ENCODE measurements around the gene GSN.

The GSN gene

DNA sequence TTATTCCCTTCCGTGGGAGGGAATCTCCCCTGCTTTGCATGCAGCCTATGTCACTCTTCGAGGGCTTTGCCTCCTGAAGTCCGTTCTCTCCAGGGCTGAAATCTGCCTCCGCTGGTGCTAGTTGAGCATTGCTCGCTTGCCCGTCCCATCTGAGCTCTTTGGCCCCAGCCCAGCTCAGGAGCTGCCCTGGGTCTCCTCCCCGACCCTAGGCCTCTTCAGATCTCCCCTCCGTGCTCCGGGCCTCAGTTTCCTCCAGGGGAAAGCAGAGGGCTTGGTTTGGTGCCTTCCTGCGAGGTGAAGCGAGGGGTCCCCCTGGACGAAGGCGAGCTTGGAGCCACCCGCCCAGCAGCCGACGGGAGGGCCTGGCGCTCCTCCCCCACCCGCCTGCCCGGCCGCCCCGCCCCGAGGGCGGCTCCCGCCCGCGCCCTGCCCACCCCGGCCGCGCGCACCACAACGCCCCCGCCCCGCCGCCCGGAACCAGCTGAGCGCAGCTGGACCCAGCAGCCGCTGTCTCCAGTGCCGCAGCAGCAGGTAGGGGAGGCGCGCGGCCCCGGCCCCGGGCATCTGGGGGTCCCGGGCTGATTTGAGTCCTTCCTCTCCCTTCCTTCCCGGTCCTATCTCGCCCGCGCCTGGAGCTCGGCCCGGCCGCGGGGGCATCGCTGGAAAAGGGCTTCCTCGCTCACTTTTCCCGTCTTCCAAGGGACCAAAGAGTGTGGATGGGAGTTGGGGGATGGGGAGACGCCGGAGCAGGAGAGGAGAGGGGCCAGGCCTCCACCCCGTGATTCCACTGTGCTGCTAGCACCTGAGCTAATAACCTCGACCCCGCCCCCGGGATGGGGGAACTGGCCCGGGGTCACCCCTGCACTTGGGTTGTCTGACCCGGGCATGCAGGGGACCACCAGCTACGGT lies at the start of gene GSN:
Gene GSN (plus strand): TSS at position 474 of the 909 bp plus-strand sequence. CDS start 33,810 bp downstream, outside the sequence.
- FAIRE-seq, result no peak

GRCh38 chr9:121218357-121219027 lies 49.5 kb upstream of the GSN start:
- FAIRE-seq, result no peak

DNA sequence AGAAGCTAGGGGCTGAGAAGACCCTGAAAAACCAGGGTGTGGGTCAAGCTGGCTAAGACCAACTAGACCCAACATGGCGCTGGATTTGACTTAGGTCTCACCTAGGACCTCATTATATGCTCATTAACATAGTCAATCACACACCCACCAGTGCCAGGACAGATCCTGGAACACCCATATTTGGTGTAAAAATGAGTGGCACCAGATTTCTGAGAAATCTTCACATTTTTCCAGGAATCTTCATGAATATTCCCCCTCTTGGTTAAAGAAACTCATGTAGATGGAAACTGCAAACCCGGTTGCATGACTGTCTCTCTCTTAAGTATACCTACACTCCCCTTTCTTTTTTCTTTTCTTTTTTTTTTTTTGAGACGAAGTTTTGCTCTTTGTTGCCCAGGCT lies 48.4 kb upstream of the GSN start:
- FAIRE-seq, result no peak

GRCh38 chr9:121220996-121221663 lies 46.8 kb upstream of the GSN start:
- no peak for FAIRE-seq

DNA sequence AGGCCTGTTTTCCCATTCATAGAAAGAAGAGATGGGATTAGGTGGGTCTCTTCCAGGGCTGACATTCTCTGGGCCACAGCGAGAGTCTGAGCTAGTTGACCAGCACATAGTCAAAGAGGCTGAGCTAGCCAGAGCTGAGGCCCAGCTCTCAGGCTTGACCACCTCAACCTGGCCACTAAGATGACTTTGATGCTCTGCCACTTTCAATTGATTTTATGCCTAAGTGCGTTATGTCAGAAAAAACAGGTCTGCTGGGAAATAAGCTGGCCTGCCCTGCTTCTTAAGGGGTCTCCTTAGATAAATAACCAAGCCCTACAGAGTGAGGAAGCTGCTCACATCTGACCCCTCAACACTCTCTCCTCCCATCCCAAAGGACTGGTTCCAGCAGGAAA lies 46.3 kb upstream of the GSN start:
- no peak for FAIRE-seq

DNA sequence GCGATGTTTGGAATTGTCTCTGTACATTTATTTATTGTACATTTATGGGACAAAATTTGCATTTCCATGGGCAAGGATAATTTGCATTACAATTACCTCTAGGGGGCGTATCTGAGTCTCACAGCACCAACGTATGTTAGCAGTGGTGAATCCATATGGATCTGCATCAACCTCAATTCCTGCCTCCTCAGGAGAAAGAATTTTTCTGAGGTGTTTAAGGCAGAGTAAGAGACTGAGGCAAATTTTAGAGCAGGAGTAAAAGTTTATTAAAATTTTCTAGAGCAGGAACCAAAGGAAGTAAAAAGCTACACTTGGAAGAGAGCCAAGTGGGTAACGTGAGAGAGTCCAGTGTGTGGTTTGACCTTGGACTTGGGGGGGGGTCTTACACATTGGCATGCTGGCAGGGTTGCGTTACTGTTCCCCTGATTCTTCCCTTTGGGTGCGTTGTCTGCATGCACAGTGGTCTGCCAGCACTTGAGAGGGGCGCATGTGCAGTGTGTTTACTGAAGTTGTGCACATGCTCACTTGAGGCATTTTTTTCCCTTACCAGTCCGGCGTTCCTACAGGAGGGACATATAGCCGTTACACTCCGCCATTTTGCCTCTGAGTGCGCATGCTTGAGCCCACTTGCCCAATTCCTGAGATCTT lies 45.3 kb upstream of the GSN start:
- FAIRE-seq, result peak; percentile 93

DNA sequence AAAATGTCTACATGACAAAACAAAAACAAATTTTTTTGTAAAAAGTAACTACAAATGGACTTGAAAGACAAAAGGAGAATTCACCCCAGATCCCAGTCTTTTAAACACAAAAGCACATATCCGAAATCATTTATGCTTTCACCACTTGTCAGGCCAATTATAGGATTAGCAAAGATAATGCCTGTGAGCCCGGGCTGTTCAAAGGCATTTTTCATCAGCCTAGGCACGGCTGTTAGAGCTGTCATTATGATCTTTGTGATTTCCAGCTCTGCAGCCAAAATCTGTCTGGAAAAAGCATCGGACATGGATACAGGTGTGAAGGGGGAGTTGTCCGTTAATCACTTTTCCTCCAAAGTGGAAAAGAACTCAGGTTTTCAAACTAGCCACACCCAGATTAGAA lies 42.7 kb upstream of the GSN start:
- FAIRE-seq, result no peak

DNA sequence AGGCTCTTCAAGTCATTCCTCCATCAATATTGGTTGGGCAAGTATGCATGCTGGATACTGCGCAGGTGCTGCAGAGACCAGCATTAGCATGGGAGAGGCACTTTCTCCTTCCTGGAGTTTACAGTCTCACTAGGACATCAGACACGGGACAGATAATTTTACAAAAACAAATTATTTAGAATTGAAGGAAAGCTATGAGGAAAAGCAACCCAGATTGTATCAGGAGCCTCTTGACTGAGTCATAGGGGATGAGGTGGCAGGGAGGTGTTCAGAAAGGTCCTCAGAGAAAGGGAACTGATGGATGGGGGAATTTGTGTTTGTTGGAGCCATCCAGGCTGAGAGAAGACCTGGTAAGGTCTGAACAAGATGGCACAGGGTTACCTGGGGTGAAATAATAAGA lies 41.8 kb upstream of the GSN start:
- FAIRE-seq, result no peak

- FAIRE-seq, result no peak
Measured at GRCh38 chr9:121227862-121228261, 40.1 kb upstream of the GSN start.

- FAIRE-seq, result no peak
Measured at GRCh38 chr9:121230256-121230655, 37.7 kb upstream of the GSN start.

DNA sequence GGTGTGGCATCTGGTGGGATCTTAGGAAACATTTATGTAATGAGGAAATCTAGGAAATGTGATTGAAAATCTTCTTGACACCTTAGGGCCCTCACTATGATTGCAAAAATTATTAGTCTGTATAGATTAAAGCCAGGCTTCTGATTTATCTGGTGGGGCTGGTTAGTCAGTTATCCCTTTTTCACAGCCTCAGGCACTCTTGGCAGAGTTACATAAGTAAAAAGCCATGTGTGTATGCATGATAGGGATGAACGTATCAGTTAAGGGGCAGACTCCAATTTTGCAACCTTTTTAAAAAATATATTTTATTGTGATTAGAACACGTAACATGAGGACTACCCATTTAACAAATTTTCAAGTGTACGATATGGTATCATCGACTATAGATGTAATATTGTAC lies 35.7 kb upstream of the GSN start:
- FAIRE-seq, result no peak

- no peak for FAIRE-seq
Measured at GRCh38 chr9:121233906-121234831, 33.8 kb upstream of the GSN start.

DNA sequence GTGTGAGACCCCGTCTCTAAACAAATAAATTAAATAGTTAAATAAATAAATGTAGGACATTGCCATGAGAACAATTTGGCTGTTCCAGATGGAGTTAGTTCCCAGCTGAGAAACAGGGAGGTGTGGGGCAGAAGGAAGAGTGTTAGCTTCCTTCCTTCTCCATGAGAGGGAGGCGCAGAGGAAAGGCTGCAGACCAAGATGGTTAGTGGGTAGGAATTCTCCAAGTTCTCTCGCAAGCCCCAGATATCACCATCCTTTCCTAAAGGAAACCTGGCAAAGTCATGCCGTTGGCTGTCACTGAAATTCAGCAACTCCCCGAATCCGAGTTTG lies 33.2 kb upstream of the GSN start:
- FAIRE-seq, result no peak

DNA sequence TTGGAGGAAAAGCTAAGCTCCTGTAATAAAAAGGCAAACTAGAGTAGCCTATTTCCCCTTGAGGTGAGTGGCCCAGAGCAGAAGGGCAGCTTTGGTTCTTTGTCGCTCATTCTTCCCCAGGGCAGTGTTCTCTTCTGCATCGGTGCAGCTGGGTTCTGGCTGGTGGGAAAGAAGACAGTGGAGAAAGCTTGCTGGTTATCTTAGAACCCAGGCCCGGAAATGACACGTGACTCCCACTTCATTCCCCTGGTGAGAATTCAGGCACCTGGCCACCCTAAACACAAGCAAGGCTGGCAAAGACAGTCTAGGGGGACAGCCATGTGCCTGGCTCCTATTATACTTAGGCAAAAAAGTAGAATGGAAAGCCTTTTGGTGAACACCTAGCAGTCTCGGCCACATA lies 32.5 kb upstream of the GSN start:
- no peak for FAIRE-seq

- FAIRE-seq, result no peak
Measured at GRCh38 chr9:121237916-121238315, 30.0 kb upstream of the GSN start.

- no peak for FAIRE-seq
Measured at GRCh38 chr9:121239071-121239470, 28.9 kb upstream of the GSN start.

DNA sequence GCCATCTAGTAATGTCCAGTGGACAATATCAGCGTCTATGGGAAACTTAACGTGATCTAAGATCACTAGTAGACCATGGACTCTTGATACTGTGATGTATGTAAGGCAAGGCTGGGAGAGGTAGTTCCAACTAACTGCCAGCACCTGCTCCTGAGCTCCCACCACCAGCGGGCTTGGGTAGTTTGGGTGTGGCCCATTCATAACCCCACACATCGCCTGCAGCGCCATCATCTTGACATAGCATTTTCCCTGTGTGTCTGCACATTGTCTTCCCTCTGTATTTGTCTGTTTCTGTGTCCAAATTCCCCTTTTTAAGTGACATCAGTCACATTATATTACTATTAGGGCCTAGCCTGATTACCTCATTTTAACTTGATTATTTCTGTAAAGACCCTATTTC lies 28.1 kb upstream of the GSN start:
- FAIRE-seq, result no peak

DNA sequence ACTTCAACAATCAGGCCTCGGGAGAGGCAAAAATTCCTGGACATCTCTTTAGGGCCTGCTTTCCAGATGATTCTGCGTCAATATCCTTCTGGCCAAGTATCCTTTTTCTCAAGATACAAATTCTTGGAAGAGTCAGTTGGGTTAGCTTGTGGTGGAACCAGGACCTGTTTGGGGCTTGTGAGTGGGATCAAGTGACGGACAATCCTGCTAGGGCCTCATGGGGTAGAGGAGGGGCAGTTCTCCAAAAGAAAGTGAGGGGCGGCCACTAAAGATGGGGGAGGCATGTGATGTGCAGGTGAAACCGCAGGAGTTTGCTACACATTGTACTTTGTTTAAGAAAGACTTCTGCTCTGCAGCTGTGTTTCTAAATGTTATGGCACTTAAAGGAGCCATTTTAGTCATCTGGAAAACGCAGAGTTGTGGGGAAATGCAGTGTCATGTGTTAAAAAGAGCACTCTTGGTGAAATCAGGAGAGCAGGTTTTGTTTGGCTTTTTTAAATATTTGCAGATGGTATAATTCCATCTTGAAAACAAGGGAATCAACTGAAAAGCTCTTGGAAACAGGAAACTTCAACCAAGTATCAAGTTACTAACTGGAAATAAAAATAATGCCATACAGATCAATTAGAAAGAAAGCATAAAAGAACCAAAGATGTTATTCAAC lies 27.4 kb upstream of the GSN start:
- no peak for FAIRE-seq

- FAIRE-seq, result no peak
Measured at GRCh38 chr9:121242219-121242958, 25.6 kb upstream of the GSN start.

- no peak for FAIRE-seq
Measured at GRCh38 chr9:121242959-121243346, 25.0 kb upstream of the GSN start.
